NCI-H2196 treated with DMSO at 0.1 percent for 48 hours (cell line): Measurements from ENCODE around the gene BLVRB.
"Not testable (repeated sequence)": the region's sequence is repeated elsewhere in the genome, so short reads cannot be mapped to it uniquely, and the experiment has no call there.

ENCODE experiments used
- DNase-seq: peaks from one replicate; lab custom pipeline; 2025; ENCODE audit not compliant: unreplicated experiment; lab: John Stamatoyannopoulos, UW

Gene BLVRB

DNA sequence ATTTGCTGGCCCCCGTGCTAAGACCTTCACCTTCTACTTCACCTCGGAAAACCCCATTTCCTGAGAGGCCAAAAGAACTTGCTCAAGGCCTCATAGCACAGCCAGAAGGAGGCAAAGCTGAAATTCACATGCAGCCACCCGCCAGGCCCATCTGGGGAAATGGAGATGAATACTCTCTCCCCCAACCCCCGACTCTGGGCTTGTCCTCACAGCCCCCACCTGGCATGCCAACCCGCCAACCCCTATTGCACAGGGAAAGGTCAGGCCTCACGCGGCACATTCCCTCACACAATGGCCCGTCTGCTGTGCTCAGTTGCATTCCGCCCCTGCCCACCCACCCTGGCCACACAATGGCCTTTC lies 55.5 kb downstream of the BLVRB start:
- DNase-seq, result no peak

DNA sequence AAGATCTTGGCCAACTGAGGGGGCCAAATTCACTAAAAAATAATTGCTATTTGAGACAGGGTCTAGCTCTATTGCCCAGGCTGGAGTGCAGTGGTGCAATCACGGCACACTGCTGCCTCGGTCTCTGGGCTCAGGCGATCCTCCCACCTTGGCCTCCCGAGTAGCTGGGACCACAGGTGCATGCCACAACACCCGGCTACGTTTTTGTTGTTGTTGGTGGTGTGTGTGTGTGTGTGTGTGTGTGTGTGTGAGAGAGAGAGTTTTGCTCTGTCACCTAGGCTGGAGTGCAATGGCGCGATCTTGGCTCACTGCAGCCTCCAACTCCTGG lies 57.0 kb downstream of the BLVRB start:
- not testable (repeated sequence) for DNase-seq

DNA sequence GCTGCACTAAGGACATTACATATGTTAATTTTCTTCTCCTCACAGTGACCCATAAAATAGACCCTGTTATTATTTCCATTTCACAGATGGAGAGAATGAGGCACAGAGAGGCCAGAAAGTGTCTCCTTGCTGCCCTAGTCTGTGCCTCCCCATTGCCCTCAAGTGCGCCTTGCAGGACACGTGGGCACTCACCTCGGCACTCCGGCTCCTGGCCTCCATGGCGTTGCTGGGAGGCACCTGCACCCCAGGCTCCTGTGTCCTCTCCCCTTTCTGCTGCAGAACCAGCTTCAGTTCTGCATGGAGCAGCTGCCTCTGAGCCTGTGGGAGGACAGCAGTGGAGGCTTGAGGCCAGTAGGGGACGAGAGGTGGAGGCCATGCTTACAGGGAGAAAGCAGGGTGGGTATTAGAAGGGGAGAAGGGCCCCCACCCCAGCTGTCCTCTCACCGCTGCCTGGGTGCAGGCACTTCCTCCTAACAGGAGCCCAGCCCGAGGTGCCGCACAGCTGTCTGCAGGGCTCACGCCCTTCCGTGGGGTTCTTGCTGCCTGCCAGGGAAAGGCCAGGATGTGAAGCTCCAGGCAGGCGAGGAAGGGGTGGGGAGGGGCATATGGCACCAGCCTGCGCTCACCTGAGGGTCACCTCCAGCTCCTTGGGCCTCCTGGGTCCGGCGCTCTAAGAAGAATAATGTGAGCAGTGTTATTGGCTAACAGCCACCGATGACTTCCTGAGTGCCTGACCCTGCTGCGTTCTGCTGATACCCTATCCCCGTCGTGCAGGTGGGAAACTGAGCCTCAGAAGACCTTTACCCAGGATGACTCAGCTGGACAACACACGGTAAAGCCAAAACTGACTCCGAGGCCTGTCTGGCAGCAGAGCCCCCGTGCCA lies 57.6 kb downstream of the BLVRB start:
- no peak for DNase-seq

DNA sequence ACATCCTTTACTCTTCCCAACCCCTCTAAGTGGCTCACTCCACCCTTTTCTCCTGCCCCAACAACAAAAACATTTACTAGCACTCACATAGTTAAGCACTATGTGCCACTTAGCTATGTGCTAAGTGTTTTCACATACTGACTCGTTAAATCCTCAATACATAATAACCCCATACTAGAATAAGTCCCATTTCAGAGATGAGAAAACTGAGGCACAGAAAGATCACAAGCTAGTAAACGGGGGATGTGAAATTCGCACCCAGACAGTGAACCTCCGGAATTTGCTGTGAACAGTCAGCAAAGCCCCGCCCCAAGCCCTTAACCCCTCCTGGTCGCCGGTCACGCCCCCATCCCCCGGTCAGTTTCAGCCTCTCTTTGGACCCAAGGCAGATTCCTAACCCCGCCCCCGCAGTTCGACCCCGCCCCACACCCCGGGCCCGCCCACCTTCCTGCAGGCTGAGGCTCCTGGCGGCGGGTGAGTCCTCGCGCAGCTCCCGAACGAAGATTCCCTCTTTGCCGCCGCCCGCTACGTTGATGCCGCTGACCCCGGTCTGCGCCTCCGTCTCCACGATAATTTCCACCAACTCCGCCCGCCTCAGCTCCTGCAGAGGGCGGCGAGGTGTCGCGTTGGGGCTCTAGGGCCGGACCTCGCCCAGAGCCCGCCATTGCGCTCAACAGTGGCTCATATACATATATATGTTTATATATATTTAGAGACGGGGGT lies 62.1 kb downstream of the BLVRB start:
- DNase-seq, result peak; percentile 79

DNA sequence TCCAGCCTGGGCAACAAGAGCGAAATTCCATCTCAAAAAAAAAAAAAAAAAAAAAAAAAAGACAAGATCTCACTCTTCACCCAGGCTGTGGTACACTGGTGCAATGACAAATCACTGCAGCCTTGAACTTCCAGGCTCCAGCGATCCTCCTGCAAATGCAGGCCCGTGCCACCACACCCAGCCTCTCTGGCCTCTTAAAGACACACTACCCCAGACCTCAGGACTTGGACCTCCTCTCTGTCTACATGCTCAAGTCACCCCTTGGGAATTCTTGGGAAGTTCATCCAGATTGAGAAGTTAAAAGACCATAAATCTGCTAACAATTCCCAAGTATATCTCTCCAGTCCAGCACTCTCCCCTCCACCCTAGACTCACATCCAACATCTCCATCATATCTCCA lies 65.0 kb downstream of the BLVRB start:
- DNase-seq, result no peak

DNA sequence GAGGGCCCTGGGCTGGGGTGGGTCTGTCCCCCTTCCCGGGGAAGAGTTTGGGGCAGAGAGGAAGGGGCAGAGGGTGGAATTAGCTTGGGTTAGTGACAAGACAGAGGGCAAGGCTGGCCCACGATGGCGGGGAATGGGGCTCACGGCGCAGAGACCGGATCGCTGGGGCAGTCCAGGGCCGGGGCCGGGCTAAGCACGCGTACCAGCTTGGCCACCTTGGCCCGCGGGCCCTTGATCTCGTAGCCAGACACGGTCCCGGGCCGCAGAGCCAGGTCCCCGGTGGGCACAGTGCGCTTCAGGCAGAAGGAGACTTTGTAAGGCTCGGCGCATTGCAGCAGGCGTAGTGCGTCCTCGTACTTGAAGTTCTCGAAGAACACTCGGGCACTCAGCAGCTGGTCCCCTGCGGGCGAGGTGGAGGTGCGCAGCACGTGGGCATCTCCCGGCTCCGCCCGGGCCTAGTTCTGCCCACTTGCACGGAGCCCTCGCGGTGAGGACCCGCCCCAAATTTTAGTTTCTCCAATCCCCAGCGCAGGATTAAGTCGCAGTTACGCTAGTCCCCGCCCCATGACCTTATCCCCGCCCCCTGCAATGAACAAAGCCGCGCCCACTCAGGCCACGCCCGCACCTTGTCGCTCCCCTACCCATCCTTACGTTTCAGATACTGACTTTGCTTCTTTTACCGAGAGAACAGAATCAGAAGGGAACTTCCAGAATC lies 67.0 kb downstream of the BLVRB start:
- no peak for DNase-seq
